K562 (cell line): ENCODE data around the gene YARS1. TPM values are rescaled to one million over a fixed set of nuclear protein-coding genes. Genes with fewer than 3 reads are reported as not detected.

Source experiments
- FOXJ2 ChIP-seq: fragments of 200-800 bp; sonication (Bioruptor generic); IDR thresholded peaks from 2 replicates; pipeline ENCODE4 v1.6.1; 2016; ENCODE audit warnings: missing genetic modification characterization, missing compliant biosample characterization
- IFI16 ChIP-seq: fragments of 250-450 bp; sonication (Bioruptor Pico); IDR thresholded peaks from 2 replicates; pipeline ENCODE4 v2.1.2; 2022; ENCODE audit warnings: mild to moderate bottlenecking, inconsistent platforms
- LEF1 ChIP-seq: fragments of 450-650 bp; IDR thresholded peaks from 2 replicates; pipeline ENCODE4 v1.6.1; 2016; ENCODE audit warnings: mild to moderate bottlenecking
- MEF2D ChIP-seq: conservative IDR thresholded peaks from 2 replicates; pipeline ENCODE4 v1.6.1; 2016; ENCODE audit warnings: low read depth, missing genetic modification characterization, missing compliant biosample characterization
- MIER1 ChIP-seq: fragments of 450-650 bp; IDR thresholded peaks from 2 replicates; pipeline ENCODE4 v1.6.1; 2016; ENCODE audit warnings: antibody characterized with exemption, mild to moderate bottlenecking, low read depth
- NCOA6 ChIP-seq: fragments of 450-650 bp; IDR thresholded peaks from 2 replicates; pipeline ENCODE4 v1.6.1; 2017; ENCODE audit warnings: mild to moderate bottlenecking
- NFIC ChIP-seq: fragments of 450-650 bp; IDR thresholded peaks from 2 replicates; pipeline ENCODE4 v1.6.1; 2017; ENCODE audit warnings: mild to moderate bottlenecking, inconsistent platforms
- PCBP2 ChIP-seq: fragments of 200-400 bp; formaldehyde crosslinking; IDR thresholded peaks from 2 replicates; pipeline ENCODE4 v1.6.1; 2018; ENCODE audit warnings: low read length, low read depth, mild to moderate bottlenecking, moderate library complexity; ENCODE audit not compliant: poor library complexity, severe bottlenecking
- YBX1 ChIP-seq: fragments of 450-650 bp; IDR thresholded peaks from 2 replicates; pipeline ENCODE4 v1.7.1; 2016; ENCODE audit warnings: mild to moderate bottlenecking
- ZBTB1 ChIP-seq: sonication (generic); formaldehyde crosslinking; IDR thresholded peaks from 2 replicates; pipeline ENCODE4 v1.8.1; 2023; ENCODE audit warnings: missing genetic modification reagents, low read depth, mild to moderate bottlenecking, borderline replicate concordance
- ZNF217 ChIP-seq: sonication (generic); formaldehyde crosslinking; IDR thresholded peaks from 2 replicates; pipeline ENCODE4 v1.8.0; 2022; ENCODE audit warnings: mild to moderate bottlenecking, missing genetic modification reagents
- ZNF431 ChIP-seq: sonication (generic); formaldehyde crosslinking; IDR thresholded peaks from 2 replicates; pipeline ENCODE4 v1.8.0; 2022; ENCODE audit warnings: mild to moderate bottlenecking, missing genetic modification reagents
- ZNF830 ChIP-seq: fragments of 250-450 bp; sonication (Bioruptor Pico); IDR thresholded peaks from 2 replicates; pipeline ENCODE4 v1.5.0; 2021; ENCODE audit warnings: mild to moderate bottlenecking
- polyA plus RNA-seq, 8 experiments: library from polyadenylated mRNA; depleted of rRNA in 4 of 8; stranded (reverse) in 5 of 8; unstranded in 3 of 8; fragments of >200 nt; fragmentation: Nextera tagmentation in 2 of 8; fragmentation: Illumina TruSeq in 1 of 8; extraction: Ambion mirVana in 2 of 8; extraction: Trizol in 1 of 8; gene quantifications; 2 replicates each; pipeline versions ENCODE4 v1.2.1 to v1.2.3, GENCODE V29; 2011 to 2014; ENCODE audit warnings: inconsistent platforms in 1 of 8, missing spikeins in 1 of 8
- total RNA-seq, 7 experiments: library from RNA; depleted of rRNA in 6 of 7; stranded (reverse); fragments of >200 nt in 6 of 7; fragmentation: Illumina TruSeq in 2 of 7; extraction: Trizol in 2 of 7; gene quantifications; 2 replicates each; pipeline versions ENCODE4 v1.2.1 to v1.2.3, GENCODE V29; 2011 to 2021; ENCODE audit warnings: low replicate concordance in 1 of 7
- TF ChIP-seq, protein P1 (sequence below): fragments of 250-450 bp; sonication (Bioruptor Pico); IDR thresholded peaks from 2 replicates; pipeline ENCODE4 v1.4.0; 2020; ENCODE audit warnings: borderline replicate concordance
- TF ChIP-seq, protein P2 (sequence below): fragments of 250-450 bp; sonication (Bioruptor Pico); IDR thresholded peaks from 2 replicates; pipeline ENCODE4 v1.8.0; 2022; ENCODE audit warnings: moderate library complexity, mild to moderate bottlenecking, inconsistent platforms
- TF ChIP-seq, protein P3 (sequence below): sonication (generic); formaldehyde crosslinking; IDR thresholded peaks from 2 replicates; pipeline ENCODE4 v1.8.0; 2023; ENCODE audit warnings: mild to moderate bottlenecking, missing genetic modification reagents
- TF ChIP-seq, protein P4 (sequence below): fragments of 450-650 bp; IDR thresholded peaks from 2 replicates; pipeline ENCODE4 v1.6.1; 2016; ENCODE audit warnings: borderline replicate concordance
- TF ChIP-seq, protein P5 (sequence below): fragments of 450-650 bp; IDR thresholded peaks from 2 replicates; pipeline ENCODE4 v1.6.1; 2017; ENCODE audit warnings: mild to moderate bottlenecking, moderate library complexity
- TF ChIP-seq, protein P6 (sequence below), 2 experiments: fragments of 450-650 bp; conservative IDR thresholded peaks; 2 replicates each; pipeline ENCODE4 v1.6.1; 2017; ENCODE audit warnings: mild to moderate bottlenecking in 2 of 2, moderate library complexity in 2 of 2

Gene YARS1
- total and polyA plus RNA-seq, 9 of the 15 experiments (the other 6 are each of a cell fraction or from before 2014, with no cell fraction given): 66.2 to 336 (median 201) TPM

DNA sequence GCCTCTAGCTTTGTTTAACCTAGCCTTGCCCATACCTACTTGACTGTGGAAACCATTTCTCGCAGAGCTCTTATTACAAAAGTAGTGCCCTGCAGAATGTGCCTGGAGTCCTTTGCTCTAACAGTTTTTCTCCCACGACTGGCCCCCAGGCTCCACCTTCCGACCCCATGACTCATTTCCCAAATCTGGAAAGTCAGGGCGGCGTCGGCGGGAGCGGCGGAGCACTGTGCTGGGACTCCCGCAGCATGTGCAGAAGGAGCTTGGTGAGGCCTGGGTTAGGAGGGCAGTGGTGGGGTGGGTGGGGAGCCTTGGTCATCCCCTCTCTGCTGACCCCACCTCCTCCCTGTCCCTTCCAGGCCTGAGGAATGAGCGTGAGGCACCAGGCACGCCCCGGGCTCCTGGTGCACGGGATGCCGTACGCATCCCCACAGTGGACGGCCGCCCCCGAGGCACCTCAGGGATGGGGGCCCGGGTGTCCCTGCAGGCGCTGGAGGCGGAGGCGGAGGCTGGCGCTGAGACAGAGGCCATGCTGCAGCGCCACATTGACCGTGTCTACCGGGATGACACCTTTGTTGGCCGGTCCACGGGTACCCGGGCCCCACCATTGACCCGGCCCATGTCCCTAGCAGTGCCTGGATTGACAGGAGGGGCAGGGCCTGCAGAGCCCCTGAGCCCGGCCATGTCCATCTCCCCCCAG, 47.5 kb downstream of the YARS1 start (continued):
- TF ChIP-seq YBX1 (no peak), MEF2D (tag) (no peak), LEF1 (no peak), FOXJ2 (tag) (no peak), NFIC (no peak), ZBTB1 (CRISPR knock-in tag) (no peak), NCOA6 (no peak), MIER1 (no peak), ZNF431 (no peak), ZNF830 (no peak), IFI16 (no peak), ZNF217 (CRISPR knock-in tag) (no peak), PCBP2 (no peak)
- TF ChIP-seq, protein P1, sequence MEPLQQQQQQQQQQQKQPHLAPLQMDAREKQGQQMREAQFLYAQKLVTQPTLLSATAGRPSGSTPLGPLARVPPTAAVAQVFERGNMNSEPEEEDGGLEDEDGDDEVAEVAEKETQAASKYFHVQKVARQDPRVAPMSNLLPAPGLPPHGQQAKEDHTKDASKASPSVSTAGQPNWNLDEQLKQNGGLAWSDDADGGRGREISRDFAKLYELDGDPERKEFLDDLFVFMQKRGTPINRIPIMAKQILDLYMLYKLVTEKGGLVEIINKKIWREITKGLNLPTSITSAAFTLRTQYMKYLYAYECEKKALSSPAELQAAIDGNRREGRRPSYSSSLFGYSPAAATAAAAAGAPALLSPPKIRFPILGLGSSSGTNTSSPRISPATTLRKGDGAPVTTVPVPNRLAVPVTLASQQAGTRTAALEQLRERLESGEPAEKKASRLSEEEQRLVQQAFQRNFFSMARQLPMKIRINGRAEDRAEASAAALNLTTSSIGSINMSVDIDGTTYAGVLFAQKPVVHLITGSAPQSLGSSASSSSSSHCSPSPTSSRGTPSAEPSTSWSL (CRISPR knock-in tag): no peak
- TF ChIP-seq, protein P2, sequence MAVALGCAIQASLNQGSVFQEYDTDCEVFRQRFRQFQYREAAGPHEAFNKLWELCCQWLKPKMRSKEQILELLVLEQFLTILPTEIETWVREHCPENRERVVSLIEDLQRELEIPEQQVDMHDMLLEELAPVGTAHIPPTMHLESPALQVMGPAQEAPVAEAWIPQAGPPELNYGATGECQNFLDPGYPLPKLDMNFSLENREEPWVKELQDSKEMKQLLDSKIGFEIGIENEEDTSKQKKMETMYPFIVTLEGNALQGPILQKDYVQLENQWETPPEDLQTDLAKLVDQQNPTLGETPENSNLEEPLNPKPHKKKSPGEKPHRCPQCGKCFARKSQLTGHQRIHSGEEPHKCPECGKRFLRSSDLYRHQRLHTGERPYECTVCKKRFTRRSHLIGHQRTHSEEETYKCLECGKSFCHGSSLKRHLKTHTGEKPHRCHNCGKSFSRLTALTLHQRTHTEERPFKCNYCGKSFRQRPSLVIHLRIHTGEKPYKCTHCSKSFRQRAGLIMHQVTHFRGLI (CRISPR knock-in tag): no peak
- TF ChIP-seq, protein P3, sequence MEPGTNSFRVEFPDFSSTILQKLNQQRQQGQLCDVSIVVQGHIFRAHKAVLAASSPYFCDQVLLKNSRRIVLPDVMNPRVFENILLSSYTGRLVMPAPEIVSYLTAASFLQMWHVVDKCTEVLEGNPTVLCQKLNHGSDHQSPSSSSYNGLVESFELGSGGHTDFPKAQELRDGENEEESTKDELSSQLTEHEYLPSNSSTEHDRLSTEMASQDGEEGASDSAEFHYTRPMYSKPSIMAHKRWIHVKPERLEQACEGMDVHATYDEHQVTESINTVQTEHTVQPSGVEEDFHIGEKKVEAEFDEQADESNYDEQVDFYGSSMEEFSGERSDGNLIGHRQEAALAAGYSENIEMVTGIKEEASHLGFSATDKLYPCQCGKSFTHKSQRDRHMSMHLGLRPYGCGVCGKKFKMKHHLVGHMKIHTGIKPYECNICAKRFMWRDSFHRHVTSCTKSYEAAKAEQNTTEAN (CRISPR knock-in tag): no peak
- TF ChIP-seq, protein P4, sequence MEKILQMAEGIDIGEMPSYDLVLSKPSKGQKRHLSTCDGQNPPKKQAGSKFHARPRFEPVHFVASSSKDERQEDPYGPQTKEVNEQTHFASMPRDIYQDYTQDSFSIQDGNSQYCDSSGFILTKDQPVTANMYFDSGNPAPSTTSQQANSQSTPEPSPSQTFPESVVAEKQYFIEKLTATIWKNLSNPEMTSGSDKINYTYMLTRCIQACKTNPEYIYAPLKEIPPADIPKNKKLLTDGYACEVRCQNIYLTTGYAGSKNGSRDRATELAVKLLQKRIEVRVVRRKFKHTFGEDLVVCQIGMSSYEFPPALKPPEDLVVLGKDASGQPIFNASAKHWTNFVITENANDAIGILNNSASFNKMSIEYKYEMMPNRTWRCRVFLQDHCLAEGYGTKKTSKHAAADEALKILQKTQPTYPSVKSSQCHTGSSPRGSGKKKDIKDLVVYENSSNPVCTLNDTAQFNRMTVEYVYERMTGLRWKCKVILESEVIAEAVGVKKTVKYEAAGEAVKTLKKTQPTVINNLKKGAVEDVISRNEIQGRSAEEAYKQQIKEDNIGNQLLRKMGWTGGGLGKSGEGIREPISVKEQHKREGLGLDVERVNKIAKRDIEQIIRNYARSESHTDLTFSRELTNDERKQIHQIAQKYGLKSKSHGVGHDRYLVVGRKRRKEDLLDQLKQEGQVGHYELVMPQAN: no peak
- TF ChIP-seq, protein P5, sequence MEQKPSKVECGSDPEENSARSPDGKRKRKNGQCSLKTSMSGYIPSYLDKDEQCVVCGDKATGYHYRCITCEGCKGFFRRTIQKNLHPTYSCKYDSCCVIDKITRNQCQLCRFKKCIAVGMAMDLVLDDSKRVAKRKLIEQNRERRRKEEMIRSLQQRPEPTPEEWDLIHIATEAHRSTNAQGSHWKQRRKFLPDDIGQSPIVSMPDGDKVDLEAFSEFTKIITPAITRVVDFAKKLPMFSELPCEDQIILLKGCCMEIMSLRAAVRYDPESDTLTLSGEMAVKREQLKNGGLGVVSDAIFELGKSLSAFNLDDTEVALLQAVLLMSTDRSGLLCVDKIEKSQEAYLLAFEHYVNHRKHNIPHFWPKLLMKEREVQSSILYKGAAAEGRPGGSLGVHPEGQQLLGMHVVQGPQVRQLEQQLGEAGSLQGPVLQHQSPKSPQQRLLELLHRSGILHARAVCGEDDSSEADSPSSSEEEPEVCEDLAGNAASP: no peak
- TF ChIP-seq, protein P6, sequence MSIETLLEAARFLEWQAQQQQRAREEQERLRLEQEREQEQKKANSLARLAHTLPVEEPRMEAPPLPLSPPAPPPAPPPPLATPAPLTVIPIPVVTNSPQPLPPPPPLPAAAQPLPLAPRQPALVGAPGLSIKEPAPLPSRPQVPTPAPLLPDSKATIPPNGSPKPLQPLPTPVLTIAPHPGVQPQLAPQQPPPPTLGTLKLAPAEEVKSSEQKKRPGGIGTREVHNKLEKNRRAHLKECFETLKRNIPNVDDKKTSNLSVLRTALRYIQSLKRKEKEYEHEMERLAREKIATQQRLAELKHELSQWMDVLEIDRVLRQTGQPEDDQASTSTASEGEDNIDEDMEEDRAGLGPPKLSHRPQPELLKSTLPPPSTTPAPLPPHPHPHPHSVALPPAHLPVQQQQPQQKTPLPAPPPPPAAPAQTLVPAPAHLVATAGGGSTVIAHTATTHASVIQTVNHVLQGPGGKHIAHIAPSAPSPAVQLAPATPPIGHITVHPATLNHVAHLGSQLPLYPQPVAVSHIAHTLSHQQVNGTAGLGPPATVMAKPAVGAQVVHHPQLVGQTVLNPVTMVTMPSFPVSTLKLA (conservative IDR thresholded peaks at IDR 0.05): no peak
